GM12872 (cell line): Measurements from ENCODE around the gene RCVRN.
A peak's percentile ranks its signal among the peaks of the same experiment; 100 is the strongest.

Experiments used
- CTCF ChIP-seq: IDR thresholded peaks from 3 replicates; pipeline ENCODE4 v1.5.1; 2011; ENCODE audit warnings: low read depth, mild to moderate bottlenecking, low read length, moderate library complexity; ENCODE audit not compliant: insufficient read depth

Gene RCVRN

GRCh38 chr17:9911089-9911488 is 6.0 kb upstream of the RCVRN start:
- TF ChIP-seq CTCF: no peak

GRCh38 chr17:9908649-9909042 is 3.6 kb upstream of the RCVRN start:
- TF ChIP-seq CTCF: no peak

GRCh38 chr17:9907883-9908648 is 3.0 kb upstream of the RCVRN start:
- no peak for TF ChIP-seq CTCF

- TF ChIP-seq CTCF: no peak
These were observed 2.1 kb upstream of the RCVRN start for GRCh38 chr17:9907131-9907530.

- TF ChIP-seq CTCF: no peak
These were observed 1.5 kb upstream of the RCVRN start for GRCh38 chr17:9906616-9907015.

- peak; percentile 76 for TF ChIP-seq CTCF
These were observed 831 bp upstream of the RCVRN start for GRCh38 chr17:9905902-9906301.

- TF ChIP-seq CTCF: no peak
These were observed 594 bp downstream of the RCVRN start for GRCh38 chr17:9904277-9905077.
